ENCODE measurements around the gene JTB.

DNA sequence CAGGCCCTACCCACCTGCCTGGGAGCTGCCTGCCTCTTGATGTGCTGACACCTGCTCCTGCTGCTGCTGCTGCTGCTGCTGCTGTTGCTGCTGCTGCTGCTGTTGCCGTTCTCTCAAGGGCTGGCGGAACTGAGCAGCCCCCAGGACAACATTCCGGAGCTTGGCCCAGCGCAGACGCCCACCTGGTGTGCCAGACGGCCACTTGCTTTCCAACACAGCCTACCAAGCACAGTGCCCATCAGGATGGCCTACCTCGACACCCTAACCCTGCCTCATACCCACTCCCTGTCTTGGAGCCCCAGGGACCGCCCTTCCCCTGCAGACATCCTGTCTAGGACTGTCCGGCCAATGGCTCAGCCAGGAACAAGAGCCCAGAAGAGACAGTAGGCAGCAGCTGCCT, 42.7 kb downstream of the JTB start:
- no peak for TF ChIP-seq POLR2A (IDR thresholded peaks at IDR 0.05)
- TF ChIP-seq, protein P1, sequence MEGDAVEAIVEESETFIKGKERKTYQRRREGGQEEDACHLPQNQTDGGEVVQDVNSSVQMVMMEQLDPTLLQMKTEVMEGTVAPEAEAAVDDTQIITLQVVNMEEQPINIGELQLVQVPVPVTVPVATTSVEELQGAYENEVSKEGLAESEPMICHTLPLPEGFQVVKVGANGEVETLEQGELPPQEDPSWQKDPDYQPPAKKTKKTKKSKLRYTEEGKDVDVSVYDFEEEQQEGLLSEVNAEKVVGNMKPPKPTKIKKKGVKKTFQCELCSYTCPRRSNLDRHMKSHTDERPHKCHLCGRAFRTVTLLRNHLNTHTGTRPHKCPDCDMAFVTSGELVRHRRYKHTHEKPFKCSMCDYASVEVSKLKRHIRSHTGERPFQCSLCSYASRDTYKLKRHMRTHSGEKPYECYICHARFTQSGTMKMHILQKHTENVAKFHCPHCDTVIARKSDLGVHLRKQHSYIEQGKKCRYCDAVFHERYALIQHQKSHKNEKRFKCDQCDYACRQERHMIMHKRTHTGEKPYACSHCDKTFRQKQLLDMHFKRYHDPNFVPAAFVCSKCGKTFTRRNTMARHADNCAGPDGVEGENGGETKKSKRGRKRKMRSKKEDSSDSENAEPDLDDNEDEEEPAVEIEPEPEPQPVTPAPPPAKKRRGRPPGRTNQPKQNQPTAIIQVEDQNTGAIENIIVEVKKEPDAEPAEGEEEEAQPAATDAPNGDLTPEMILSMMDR (IDR thresholded peaks at IDR 0.05) = no peak
